Measurements from ENCODE around the gene STRIP2.

DNA sequence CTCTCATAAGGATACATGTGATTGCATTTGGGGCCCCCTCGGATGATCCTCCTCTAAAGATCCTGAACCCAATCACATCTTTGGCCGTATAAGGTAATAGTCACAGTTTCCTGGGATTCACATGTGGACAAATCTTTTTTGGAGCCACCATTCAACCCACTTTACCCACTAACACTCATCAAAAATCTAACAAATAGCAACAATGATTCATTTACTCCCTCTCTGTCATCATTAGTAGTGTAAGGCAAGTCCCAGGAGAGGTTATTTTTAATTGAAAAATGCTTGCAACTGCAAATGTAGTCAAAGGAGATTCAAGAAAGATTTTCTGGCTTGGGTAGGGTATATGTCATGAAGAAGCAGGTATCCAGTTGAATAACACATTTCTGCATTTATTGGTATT is 58.2 kb downstream of the STRIP2 start:
- TF ChIP-seq, protein P1, sequence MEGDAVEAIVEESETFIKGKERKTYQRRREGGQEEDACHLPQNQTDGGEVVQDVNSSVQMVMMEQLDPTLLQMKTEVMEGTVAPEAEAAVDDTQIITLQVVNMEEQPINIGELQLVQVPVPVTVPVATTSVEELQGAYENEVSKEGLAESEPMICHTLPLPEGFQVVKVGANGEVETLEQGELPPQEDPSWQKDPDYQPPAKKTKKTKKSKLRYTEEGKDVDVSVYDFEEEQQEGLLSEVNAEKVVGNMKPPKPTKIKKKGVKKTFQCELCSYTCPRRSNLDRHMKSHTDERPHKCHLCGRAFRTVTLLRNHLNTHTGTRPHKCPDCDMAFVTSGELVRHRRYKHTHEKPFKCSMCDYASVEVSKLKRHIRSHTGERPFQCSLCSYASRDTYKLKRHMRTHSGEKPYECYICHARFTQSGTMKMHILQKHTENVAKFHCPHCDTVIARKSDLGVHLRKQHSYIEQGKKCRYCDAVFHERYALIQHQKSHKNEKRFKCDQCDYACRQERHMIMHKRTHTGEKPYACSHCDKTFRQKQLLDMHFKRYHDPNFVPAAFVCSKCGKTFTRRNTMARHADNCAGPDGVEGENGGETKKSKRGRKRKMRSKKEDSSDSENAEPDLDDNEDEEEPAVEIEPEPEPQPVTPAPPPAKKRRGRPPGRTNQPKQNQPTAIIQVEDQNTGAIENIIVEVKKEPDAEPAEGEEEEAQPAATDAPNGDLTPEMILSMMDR (IDR thresholded peaks at IDR 0.05; ENCODE audit: poor library complexity), result no peak
- TF ChIP-seq EZH2 (IDR thresholded peaks at IDR 0.05; ENCODE audit: borderline replicate concordance) (no peak), EZH2phosphoT487 (IDR thresholded peaks at IDR 0.05; ENCODE audit: low read depth, severe bottlenecking, unreplicated experiment) (no peak)
